ENCODE data around the gene ULK3.

DNA sequence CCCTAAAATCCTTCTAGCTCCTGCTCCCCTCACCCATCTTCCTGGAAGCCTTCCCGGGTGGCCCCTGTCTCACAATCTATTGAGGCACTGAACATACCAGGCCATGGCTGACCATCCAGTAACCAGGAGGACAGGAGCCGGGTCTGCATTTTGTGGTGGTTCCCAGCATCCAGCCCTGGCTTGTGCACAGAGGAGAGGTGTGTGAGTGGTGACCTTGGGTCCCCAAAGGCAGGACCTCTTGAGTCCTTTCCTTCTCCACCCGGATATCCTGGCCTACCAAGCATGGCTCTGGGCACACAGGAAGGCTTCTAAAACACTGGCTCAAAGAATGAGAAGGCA lies 53.2 kb downstream of the ULK3 start:
- TF ChIP-seq, protein P1, sequence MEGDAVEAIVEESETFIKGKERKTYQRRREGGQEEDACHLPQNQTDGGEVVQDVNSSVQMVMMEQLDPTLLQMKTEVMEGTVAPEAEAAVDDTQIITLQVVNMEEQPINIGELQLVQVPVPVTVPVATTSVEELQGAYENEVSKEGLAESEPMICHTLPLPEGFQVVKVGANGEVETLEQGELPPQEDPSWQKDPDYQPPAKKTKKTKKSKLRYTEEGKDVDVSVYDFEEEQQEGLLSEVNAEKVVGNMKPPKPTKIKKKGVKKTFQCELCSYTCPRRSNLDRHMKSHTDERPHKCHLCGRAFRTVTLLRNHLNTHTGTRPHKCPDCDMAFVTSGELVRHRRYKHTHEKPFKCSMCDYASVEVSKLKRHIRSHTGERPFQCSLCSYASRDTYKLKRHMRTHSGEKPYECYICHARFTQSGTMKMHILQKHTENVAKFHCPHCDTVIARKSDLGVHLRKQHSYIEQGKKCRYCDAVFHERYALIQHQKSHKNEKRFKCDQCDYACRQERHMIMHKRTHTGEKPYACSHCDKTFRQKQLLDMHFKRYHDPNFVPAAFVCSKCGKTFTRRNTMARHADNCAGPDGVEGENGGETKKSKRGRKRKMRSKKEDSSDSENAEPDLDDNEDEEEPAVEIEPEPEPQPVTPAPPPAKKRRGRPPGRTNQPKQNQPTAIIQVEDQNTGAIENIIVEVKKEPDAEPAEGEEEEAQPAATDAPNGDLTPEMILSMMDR (IDR thresholded peaks at IDR 0.05; ENCODE audit: extremely low read depth in 1 of 2, insufficient read depth in 1 of 2, low read depth in 1 of 2, low read length in 2 of 2) = no peak
- TF ChIP-seq POLR2AphosphoS5 (IDR thresholded peaks at IDR 0.05; ENCODE audit: insufficient read depth, low read depth, low read length) = no peak
- TF ChIP-seq POLR2A (IDR thresholded peaks at IDR 0.05; ENCODE audit: low read depth, low read length) = no peak
- TF ChIP-seq JUN (IDR thresholded peaks at IDR 0.05; ENCODE audit: borderline replicate concordance, insufficient read depth, insufficient read length, low read depth) = no peak
- TF ChIP-seq MYC (IDR thresholded peaks at IDR 0.05; ENCODE audit: low read depth, low read length) = no peak
- TF ChIP-seq FOS (IDR thresholded peaks at IDR 0.05; ENCODE audit: borderline replicate concordance, insufficient read depth, low read length) = no peak
- TF ChIP-seq, protein P2, sequence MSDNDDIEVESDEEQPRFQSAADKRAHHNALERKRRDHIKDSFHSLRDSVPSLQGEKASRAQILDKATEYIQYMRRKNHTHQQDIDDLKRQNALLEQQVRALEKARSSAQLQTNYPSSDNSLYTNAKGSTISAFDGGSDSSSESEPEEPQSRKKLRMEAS (IDR thresholded peaks at IDR 0.05; ENCODE audit: insufficient read depth, insufficient read length) = no peak

Measured in endothelial cell of umbilical vein (primary cell).